ENCODE data around the gene SPATA13. TPM values are rescaled to one million over a fixed set of nuclear protein-coding genes. Genes with fewer than 3 reads are reported as not detected.

SPATA13 gene
- total and polyA plus RNA-seq, 7 experiments from 2014 or later, result 62.2 to 104 (median 96.2) TPM

DNA sequence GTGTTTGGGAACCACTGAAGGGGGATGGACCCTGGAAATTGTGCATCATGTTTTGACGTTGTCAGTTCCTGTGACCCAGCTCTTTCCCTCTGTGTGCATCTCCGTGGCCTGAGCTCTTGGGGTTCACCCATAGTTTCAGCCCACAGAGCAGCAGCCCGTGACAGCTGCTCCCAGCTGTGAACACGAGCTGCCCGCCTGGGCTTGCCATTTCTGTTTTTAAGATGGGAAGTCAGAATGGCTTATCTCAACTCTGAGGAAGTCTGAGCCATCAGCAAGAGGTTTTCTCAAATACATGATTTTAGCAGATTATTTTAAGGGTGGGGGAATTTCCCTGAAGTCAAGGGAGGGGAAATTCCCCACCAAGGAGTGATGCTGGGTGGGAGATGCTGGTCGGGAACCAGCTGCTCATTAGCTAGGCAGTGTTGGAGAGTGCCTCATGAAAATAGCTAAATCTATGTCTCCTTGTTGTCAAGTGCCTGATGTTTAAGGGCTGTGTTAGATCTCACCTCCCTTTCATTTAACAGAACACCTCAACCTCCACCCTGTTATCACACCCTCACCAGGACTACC lies 114.0 kb downstream of the SPATA13 start:
- intact Hi-C loops (cut with micrococcal nuclease), result loop anchor here (1.0 to 5.0 kb wide), 4 partner anchors 9 to 897 kb away; partner anchors contain the start of gene C1QTNF9 (in 1 of the 2)
- ChIA-PET CTCF (interaction anchor here (0.7 to 2.1 kb wide), 8 partner anchors 10 to 46 kb away, joined by 3 to 8 read pairs (median 4); no protein-coding TSS in a partner anchor), POLR2A (interaction anchor here (0.5 to 12.5 kb wide), 7 partner anchors 9 to 140 kb away, joined by 3 to 637 read pairs (median 5); no protein-coding TSS in a partner anchor)
- H3K9me3 ChIP-seq (ENCODE audit: control insufficient read depth in 2 of 3, low read length in 3 of 3), result no peaks in the 10 kb centered on the region
- peak overlapping the region; percentile 94 for H3K27ac ChIP-seq (ENCODE audit: low read depth, low read length)
- Mint-ChIP-seq H3K27me3 (peaks cover 0 to 3% (median 0%) of the 10 kb centered on the region in 5 donors), H3K4me3 (peak overlapping the region; percentile 45 to 87 (median 80)), H3K27ac (peak overlapping the region; percentile 97 to 100 (median 99)), H3K9me3 (peaks cover 0 to 5% (median 0%) of the 10 kb centered on the region in 11 donors), H3K36me3 (peaks cover 0 to 14% (median 8%) of the 10 kb centered on the region in 5 donors), H3K4me1 (peaks cover 67 to 99% (median 92%) of the 10 kb centered on the region in 7 donors)
- peaks cover 73 to 84% of the 10 kb centered on the region in 2 donors for H3K4me1 ChIP-seq (ENCODE audit: control insufficient read depth in 2 of 2, insufficient read depth in 2 of 2, low read length in 2 of 2)
- ATAC-seq (peak; percentile 64), DNase-seq (peak in 5 of 9 donors; percentile 32 to 75 (median 54))
- peak overlapping the region; percentile 31 for H3K4me3 ChIP-seq (ENCODE audit: low read length)
- H3K36me3 ChIP-seq (ENCODE audit: control insufficient read depth in 2 of 3, insufficient read depth in 3 of 3, low read length in 3 of 3), result no peaks in the 10 kb centered on the region
- H3K27me3 ChIP-seq (ENCODE audit: control insufficient read depth in 2 of 2, insufficient read depth in 2 of 2, low read length in 2 of 2), result no peaks in the 10 kb centered on the region

DNA sequence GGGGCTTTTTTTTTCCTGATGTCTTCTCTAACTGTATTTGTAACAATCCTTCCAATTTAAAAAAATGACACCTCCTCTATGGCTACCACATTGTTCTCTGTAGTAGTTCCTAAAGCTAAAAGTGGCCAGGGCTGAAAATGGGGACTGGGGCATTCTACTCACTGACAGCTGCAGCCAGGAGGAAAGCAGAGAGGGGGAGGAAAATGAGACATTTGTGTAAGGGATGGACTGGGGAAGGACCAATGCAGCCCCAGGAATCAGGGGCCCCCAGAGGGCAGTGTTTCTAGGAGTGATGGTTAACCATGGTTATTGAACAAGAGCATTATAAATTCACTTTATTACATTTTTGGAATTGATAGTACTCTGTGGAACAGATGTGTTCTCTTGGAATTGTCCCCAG lies 114.5 kb downstream of the SPATA13 start:
- intact Hi-C loops (cut with micrococcal nuclease), result loop anchor here in 1 of 2 donors (2.0 kb wide), 1 partner anchor 14 kb away; no protein-coding TSS in a partner anchor
- peak overlapping the region; percentile 31 for H3K4me3 ChIP-seq (ENCODE audit: low read length)
- no peaks in the 10 kb centered on the region for H3K9me3 ChIP-seq (ENCODE audit: control insufficient read depth in 2 of 3, low read length in 3 of 3)
- H3K27me3 ChIP-seq (ENCODE audit: control insufficient read depth in 2 of 2, insufficient read depth in 2 of 2, low read length in 2 of 2), result no peaks in the 10 kb centered on the region
- ChIA-PET CTCF (interaction anchor here (0.7 to 2.1 kb wide), 7 partner anchors 9 to 46 kb away, joined by 3 to 8 read pairs (median 4); no protein-coding TSS in a partner anchor), POLR2A (interaction anchor here (0.5 to 12.5 kb wide), 4 partner anchors 16 to 140 kb away, joined by 5 to 637 read pairs (median 6); no protein-coding TSS in a partner anchor)
- Mint-ChIP-seq H3K27ac (peak overlapping the region; percentile 97 to 100 (median 99)), H3K27me3 (peaks cover 0 to 3% (median 0%) of the 10 kb centered on the region in 5 donors), H3K4me3 (peak overlapping the region; percentile 45 to 87 (median 80)), H3K9me3 (peaks cover 0 to 5% (median 0%) of the 10 kb centered on the region in 11 donors), H3K36me3 (peaks cover 0 to 14% (median 9%) of the 10 kb centered on the region in 5 donors), H3K4me1 (peaks cover 67 to 100% (median 93%) of the 10 kb centered on the region in 7 donors)
- H3K27ac ChIP-seq (ENCODE audit: low read depth, low read length), result peak overlapping the region; percentile 94
- peaks cover 0 to 5% (median 0%) of the 10 kb centered on the region in 3 experiments for H3K36me3 ChIP-seq (ENCODE audit: control insufficient read depth in 2 of 3, insufficient read depth in 3 of 3, low read length in 3 of 3)
- ATAC-seq (no peak), DNase-seq (no peak)
- peaks cover 76 to 79% of the 10 kb centered on the region in 2 donors for H3K4me1 ChIP-seq (ENCODE audit: control insufficient read depth in 2 of 2, insufficient read depth in 2 of 2, low read length in 2 of 2)

GRCh38 chr13:24276306-24276705 lies 115.8 kb downstream of the SPATA13 start:
- no peaks in the 10 kb centered on the region for H3K9me3 Mint-ChIP-seq
- ATAC-seq, result peak; percentile 24
- Histone ChIP-seq H3K36me3 (ENCODE audit: control insufficient read depth in 2 of 3, insufficient read depth in 3 of 3, low read length in 3 of 3) (peaks cover 0 to 17% (median 0%) of the 10 kb centered on the region in 3 experiments), H3K27ac (ENCODE audit: low read depth, low read length) (peak overlapping the region; percentile 94), H3K4me1 (ENCODE audit: control insufficient read depth in 2 of 2, insufficient read depth in 2 of 2, low read length in 2 of 2) (peaks cover 70 to 76% of the 10 kb centered on the region in 2 donors), H3K9me3 (ENCODE audit: control insufficient read depth in 2 of 3, low read length in 3 of 3) (no peaks in the 10 kb centered on the region), H3K27me3 (ENCODE audit: control insufficient read depth in 2 of 2, insufficient read depth in 2 of 2, low read length in 2 of 2) (no peaks in the 10 kb centered on the region), H3K4me3 (ENCODE audit: low read length) (no peak overlapping the region)
- no peaks in the 10 kb centered on the region for H3K27me3 Mint-ChIP-seq
- CTCF ChIA-PET, result no interaction called here
- peak overlapping the region; percentile 72 to 100 (median 99) for H3K27ac Mint-ChIP-seq
- peaks cover 0 to 14% (median 9%) of the 10 kb centered on the region in 5 donors for H3K36me3 Mint-ChIP-seq
- peak overlapping the region; percentile 17 to 87 (median 57) for H3K4me3 Mint-ChIP-seq
- intact Hi-C loops (cut with micrococcal nuclease), result no loop called here
- H3K4me1 Mint-ChIP-seq, result peaks cover 63 to 98% (median 87%) of the 10 kb centered on the region in 7 donors
- DNase-seq, result peak in 6 of 9 donors; percentile 59 to 71 (median 64)
- POLR2A ChIA-PET, result interaction anchor here (1.2 to 2.2 kb wide), 4 partner anchors 12 to 73 kb away, joined by 3 to 8 read pairs (median 6); no protein-coding TSS in a partner anchor

GRCh38 chr13:24276861-24277260 lies 116.3 kb downstream of the SPATA13 start:
- Mint-ChIP-seq H3K9me3 (no peaks in the 10 kb centered on the region), H3K36me3 (peaks cover 0 to 16% (median 9%) of the 10 kb centered on the region in 5 donors), H3K4me1 (peaks cover 63 to 98% (median 85%) of the 10 kb centered on the region in 7 donors), H3K27me3 (no peaks in the 10 kb centered on the region), H3K4me3 (peak overlapping the region in 7 of 10 donors; percentile 5 to 87 (median 47)), H3K27ac (peak overlapping the region; percentile 12 to 100 (median 99))
- peak overlapping the region; percentile 94 for H3K27ac ChIP-seq (ENCODE audit: low read depth, low read length)
- H3K4me1 ChIP-seq (ENCODE audit: control insufficient read depth in 2 of 2, insufficient read depth in 2 of 2, low read length in 2 of 2), result peaks cover 69 to 73% of the 10 kb centered on the region in 2 donors
- POLR2A ChIA-PET, result interaction anchor here (1.1 to 2.0 kb wide), 4 partner anchors 11 to 25 kb away, joined by 3 to 8 read pairs (median 5); no protein-coding TSS in a partner anchor
- no peaks in the 10 kb centered on the region for H3K9me3 ChIP-seq (ENCODE audit: control insufficient read depth in 2 of 3, low read length in 3 of 3)
- peaks cover 0 to 23% (median 0%) of the 10 kb centered on the region in 3 experiments for H3K36me3 ChIP-seq (ENCODE audit: control insufficient read depth in 2 of 3, insufficient read depth in 3 of 3, low read length in 3 of 3)
- DNase-seq, result no peak
- H3K27me3 ChIP-seq (ENCODE audit: control insufficient read depth in 2 of 2, insufficient read depth in 2 of 2, low read length in 2 of 2), result no peaks in the 10 kb centered on the region
- H3K4me3 ChIP-seq (ENCODE audit: low read length), result no peak overlapping the region
- intact Hi-C loops (cut with micrococcal nuclease), result no loop called here
- CTCF ChIA-PET, result no interaction called here
- no peak for ATAC-seq

DNA sequence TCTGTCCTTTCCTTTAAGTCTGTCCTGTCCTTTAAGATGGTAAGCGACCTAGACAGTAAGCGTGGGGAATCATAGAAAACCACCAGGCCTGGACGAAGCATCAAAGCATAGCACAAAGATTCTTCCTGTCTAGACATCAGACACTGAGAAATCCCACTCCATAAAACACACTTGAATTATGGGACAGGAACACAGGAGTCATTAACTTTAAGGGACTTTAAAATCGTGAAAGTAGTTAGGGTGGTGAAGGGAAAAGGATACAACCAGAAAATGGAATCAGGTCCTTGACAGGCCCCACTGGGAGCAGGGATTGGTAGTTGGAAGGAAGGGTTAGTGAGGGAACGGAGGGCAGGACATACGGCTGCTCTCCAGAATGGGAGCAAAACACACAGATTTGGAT lies 117.2 kb downstream of the SPATA13 start:
- no peak for DNase-seq
- Mint-ChIP-seq H3K27ac (peak overlapping the region; percentile 51 to 100 (median 86)), H3K27me3 (no peaks in the 10 kb centered on the region), H3K4me1 (peaks cover 64 to 98% (median 85%) of the 10 kb centered on the region in 7 donors), H3K9me3 (no peaks in the 10 kb centered on the region), H3K36me3 (peaks cover 0 to 20% (median 9%) of the 10 kb centered on the region in 5 donors), H3K4me3 (peak overlapping the region in 8 of 10 donors; percentile 6 to 87 (median 46))
- intact Hi-C loops (cut with micrococcal nuclease), result no loop called here
- CTCF ChIA-PET, result interaction anchor here (0.7 kb wide), 1 partner anchor 239 kb away, joined by 3 read pairs; no protein-coding TSS in a partner anchor
- POLR2A ChIA-PET, result interaction anchor here (1.1 to 2.0 kb wide), 2 partner anchors 12 to 26 kb away, joined by 3 to 8 read pairs; no protein-coding TSS in a partner anchor
- H3K4me3 ChIP-seq (ENCODE audit: low read length), result no peak overlapping the region
- ATAC-seq, result no peak
- no peaks in the 10 kb centered on the region for H3K9me3 ChIP-seq (ENCODE audit: control insufficient read depth in 2 of 3, low read length in 3 of 3)
- H3K36me3 ChIP-seq (ENCODE audit: control insufficient read depth in 2 of 3, insufficient read depth in 3 of 3, low read length in 3 of 3), result peaks cover 0 to 32% (median 0%) of the 10 kb centered on the region in 3 experiments
- peaks cover 60 to 64% of the 10 kb centered on the region in 2 donors for H3K4me1 ChIP-seq (ENCODE audit: control insufficient read depth in 2 of 2, insufficient read depth in 2 of 2, low read length in 2 of 2)
- peak overlapping the region; percentile 36 for H3K27ac ChIP-seq (ENCODE audit: low read depth, low read length)
- H3K27me3 ChIP-seq (ENCODE audit: control insufficient read depth in 2 of 2, insufficient read depth in 2 of 2, low read length in 2 of 2), result no peaks in the 10 kb centered on the region

- peaks cover 0 to 30% (median 10%) of the 10 kb centered on the region in 5 donors for H3K36me3 Mint-ChIP-seq
- H3K4me1 Mint-ChIP-seq, result peaks cover 55 to 86% (median 81%) of the 10 kb centered on the region in 7 donors
- Histone ChIP-seq H3K4me3 (ENCODE audit: low read length) (no peak overlapping the region), H3K27me3 (ENCODE audit: control insufficient read depth in 2 of 2, insufficient read depth in 2 of 2, low read length in 2 of 2) (no peaks in the 10 kb centered on the region), H3K27ac (ENCODE audit: low read depth, low read length) (peak overlapping the region; percentile 38), H3K4me1 (ENCODE audit: control insufficient read depth in 2 of 2, insufficient read depth in 2 of 2, low read length in 2 of 2) (peaks cover 42 to 46% of the 10 kb centered on the region in 2 donors), H3K9me3 (ENCODE audit: control insufficient read depth in 2 of 3, low read length in 3 of 3) (no peaks in the 10 kb centered on the region), H3K36me3 (ENCODE audit: control insufficient read depth in 2 of 3, insufficient read depth in 3 of 3, low read length in 3 of 3) (peaks cover 0 to 49% (median 0%) of the 10 kb centered on the region in 3 experiments)
- ATAC-seq (peak; percentile 12), DNase-seq (no peak)
- intact Hi-C loops (cut with micrococcal nuclease), result no loop called here
- H3K27ac Mint-ChIP-seq, result peak overlapping the region; percentile 35 to 99 (median 87)
- H3K27me3 Mint-ChIP-seq, result no peaks in the 10 kb centered on the region
- peak overlapping the region in 5 of 10 donors; percentile 1 to 44 (median 19) for H3K4me3 Mint-ChIP-seq
- ChIA-PET POLR2A (interaction anchor here (2.7 kb wide), 1 partner anchor 28 kb away, joined by 6 read pairs; no protein-coding TSS in a partner anchor), CTCF (interaction anchor here (0.6 kb wide), 1 partner anchor 108 kb away, joined by 4 read pairs; no protein-coding TSS in a partner anchor)
- no peaks in the 10 kb centered on the region for H3K9me3 Mint-ChIP-seq
Observed at GRCh38 chr13:24279327-24280110, 119.0 kb downstream of the SPATA13 start.

Measured in naive thymus-derived CD4-positive, alpha-beta T cell (primary cell).